ENCODE data around the gene ZNF212.

Gene ZNF212

GRCh38 chr7:149289262-149289661 lies 49.8 kb downstream of the ZNF212 start:
- DNase-seq, result no peak

GRCh38 chr7:149289856-149290255 lies 50.4 kb downstream of the ZNF212 start:
- DNase-seq, result no peak

GRCh38 chr7:149291036-149291780 lies 51.8 kb downstream of the ZNF212 start:
- no peak for DNase-seq

GRCh38 chr7:149291781-149292461 lies 52.5 kb downstream of the ZNF212 start:
- no peak for DNase-seq

- no peak for DNase-seq
These were observed 53.0 kb downstream of the ZNF212 start for GRCh38 chr7:149292462-149292823.

- no peak for DNase-seq
These were observed 53.9 kb downstream of the ZNF212 start for GRCh38 chr7:149293338-149293737.

- no peak for DNase-seq
These were observed 54.6 kb downstream of the ZNF212 start for GRCh38 chr7:149293946-149294633.

GRCh38 chr7:149294634-149295480 lies 55.4 kb downstream of the ZNF212 start:
- no peak for DNase-seq

GRCh38 chr7:149295481-149295850 lies 56.0 kb downstream of the ZNF212 start:
- DNase-seq, result no peak

GRCh38 chr7:149296368-149296767 lies 56.9 kb downstream of the ZNF212 start:
- DNase-seq, result no peak

GRCh38 chr7:149297034-149297755 lies 57.7 kb downstream of the ZNF212 start:
- DNase-seq, result no peak

GRCh38 chr7:149300620-149301285 lies 61.3 kb downstream of the ZNF212 start:
- no peak for DNase-seq

- DNase-seq, result no peak
These were observed 62.8 kb downstream of the ZNF212 start for GRCh38 chr7:149302222-149302621.

GRCh38 chr7:149302865-149303264 lies 63.4 kb downstream of the ZNF212 start:
- no peak for DNase-seq

GRCh38 chr7:149304006-149304405 lies 64.6 kb downstream of the ZNF212 start:
- no peak for DNase-seq
